AG09319 (cell line): ENCODE results near the gene ATP6AP1.

Source experiments
- DNase-seq: peaks from one replicate; pipeline ENCODE4 v3.0.0-alpha.2; 2010; ENCODE audit warnings: low read depth; ENCODE audit errors: extremely low read depth
- TF ChIP-seq, protein P1 (sequence below): IDR thresholded peaks from 2 replicates; pipeline ENCODE4 v1.5.1; 2011; ENCODE audit warnings: low read depth, mild to moderate bottlenecking, inconsistent platforms, low read length, moderate library complexity

ATP6AP1 gene

DNA sequence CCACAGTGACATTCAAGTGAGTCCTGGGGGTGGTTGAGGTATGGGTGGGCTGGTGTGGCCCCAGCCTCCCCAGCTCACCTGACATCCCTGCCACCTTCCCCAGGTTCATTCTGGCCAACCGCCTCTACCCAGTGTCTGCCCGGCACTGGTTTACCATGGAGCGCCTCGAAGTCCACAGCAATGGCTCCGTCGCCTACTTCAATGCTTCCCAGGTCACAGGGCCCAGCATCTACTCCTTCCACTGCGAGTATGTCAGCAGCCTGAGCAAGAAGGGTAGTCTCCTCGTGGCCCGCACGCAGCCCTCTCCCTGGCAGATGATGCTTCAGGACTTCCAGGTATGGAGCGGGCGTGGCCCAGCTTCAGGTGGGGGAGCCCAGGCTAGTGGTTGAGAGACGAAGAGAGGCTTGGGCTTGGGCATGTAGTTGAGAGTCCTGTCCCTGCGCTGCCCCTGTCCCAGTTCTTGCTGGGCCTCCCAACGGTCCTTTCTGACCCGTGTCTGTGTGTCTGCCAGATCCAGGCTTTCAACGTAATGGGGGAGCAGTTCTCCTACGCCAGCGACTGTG is 6.8 kb downstream of the ATP6AP1 start:
- TF ChIP-seq, protein P1, sequence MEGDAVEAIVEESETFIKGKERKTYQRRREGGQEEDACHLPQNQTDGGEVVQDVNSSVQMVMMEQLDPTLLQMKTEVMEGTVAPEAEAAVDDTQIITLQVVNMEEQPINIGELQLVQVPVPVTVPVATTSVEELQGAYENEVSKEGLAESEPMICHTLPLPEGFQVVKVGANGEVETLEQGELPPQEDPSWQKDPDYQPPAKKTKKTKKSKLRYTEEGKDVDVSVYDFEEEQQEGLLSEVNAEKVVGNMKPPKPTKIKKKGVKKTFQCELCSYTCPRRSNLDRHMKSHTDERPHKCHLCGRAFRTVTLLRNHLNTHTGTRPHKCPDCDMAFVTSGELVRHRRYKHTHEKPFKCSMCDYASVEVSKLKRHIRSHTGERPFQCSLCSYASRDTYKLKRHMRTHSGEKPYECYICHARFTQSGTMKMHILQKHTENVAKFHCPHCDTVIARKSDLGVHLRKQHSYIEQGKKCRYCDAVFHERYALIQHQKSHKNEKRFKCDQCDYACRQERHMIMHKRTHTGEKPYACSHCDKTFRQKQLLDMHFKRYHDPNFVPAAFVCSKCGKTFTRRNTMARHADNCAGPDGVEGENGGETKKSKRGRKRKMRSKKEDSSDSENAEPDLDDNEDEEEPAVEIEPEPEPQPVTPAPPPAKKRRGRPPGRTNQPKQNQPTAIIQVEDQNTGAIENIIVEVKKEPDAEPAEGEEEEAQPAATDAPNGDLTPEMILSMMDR = no peak

DNA sequence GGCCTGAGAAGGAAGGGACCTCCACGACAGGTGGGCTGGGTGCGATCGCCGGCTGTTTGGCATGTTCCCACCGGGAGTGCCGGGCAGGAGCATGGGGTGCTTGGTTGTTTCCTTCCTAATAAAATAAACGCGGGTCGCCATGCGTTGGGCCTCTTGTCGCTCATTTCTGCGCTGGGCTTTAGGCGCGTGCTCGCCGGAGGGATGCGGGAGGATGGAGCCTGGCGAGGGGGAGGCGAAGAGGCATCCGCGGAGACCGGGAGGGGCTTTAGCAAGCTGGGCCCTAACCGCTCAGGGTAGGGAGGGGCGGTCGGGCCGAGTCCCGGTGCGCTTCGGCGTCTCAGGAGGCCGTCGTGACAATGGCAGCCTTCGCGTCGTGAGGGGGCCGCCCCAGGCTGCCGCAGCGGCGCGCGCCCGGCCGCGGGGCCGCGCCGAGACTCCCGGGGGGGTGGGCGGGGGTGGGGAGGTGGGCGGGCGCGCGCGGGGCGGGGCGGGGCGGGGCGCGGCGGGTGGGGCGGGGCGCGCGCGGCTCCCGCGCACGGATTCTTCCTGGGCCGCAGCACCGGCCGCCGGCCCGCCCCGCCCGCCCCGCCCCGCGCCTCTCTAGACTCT is 8.0 kb downstream of the ATP6AP1 start:
- TF ChIP-seq, protein P1 = no peak
- DNase-seq = no peak

More for the DNA sequence above, 6.8 kb downstream of the ATP6AP1 start:
- no peak for DNase-seq

DNA sequence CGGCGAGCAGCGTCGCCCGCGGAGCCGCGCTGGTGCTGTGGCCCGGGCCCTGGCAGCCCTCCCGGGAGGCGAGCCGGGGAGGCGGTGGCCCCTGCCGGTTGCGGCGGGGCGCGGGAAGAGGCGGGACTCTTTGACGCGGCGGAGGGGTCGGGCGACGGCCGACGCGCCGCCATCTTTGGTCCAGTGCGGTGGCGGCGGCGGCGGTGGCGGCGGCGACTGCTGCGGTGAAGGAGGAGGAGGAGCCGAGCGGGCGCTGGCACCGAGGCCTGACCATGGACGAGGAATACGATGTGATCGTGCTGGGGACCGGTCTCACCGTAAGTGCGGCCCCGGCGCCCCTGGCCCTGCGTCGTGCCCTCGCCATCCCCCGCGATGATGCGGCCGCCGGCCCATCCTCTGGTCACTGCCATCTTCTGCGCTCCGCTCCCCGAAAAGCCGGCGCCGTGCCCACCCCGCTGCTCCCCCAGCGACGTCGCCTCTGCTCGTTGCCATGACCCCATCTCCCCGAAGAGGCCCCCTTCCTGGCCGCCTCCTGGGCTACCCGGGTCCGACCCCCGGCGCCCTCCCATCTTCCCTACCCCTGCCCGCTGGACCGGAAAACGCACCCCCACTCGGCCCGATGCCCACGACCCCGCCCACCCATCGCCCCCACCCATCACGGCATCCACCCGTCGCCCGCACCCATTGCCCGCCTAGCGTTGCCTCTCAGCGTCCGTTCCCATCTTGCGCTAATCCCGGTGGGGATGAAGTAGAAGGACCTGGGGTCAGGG is 8.7 kb downstream of the ATP6AP1 start, which contains the start of gene GDI1:
Gene GDI1, plus strand, starts transcription at position 172 of the 770 bp plus-strand sequence. Its CDS starts 101 bp downstream, at position 273.
- no peak for DNase-seq
- TF ChIP-seq, protein P1 = no peak

DNA sequence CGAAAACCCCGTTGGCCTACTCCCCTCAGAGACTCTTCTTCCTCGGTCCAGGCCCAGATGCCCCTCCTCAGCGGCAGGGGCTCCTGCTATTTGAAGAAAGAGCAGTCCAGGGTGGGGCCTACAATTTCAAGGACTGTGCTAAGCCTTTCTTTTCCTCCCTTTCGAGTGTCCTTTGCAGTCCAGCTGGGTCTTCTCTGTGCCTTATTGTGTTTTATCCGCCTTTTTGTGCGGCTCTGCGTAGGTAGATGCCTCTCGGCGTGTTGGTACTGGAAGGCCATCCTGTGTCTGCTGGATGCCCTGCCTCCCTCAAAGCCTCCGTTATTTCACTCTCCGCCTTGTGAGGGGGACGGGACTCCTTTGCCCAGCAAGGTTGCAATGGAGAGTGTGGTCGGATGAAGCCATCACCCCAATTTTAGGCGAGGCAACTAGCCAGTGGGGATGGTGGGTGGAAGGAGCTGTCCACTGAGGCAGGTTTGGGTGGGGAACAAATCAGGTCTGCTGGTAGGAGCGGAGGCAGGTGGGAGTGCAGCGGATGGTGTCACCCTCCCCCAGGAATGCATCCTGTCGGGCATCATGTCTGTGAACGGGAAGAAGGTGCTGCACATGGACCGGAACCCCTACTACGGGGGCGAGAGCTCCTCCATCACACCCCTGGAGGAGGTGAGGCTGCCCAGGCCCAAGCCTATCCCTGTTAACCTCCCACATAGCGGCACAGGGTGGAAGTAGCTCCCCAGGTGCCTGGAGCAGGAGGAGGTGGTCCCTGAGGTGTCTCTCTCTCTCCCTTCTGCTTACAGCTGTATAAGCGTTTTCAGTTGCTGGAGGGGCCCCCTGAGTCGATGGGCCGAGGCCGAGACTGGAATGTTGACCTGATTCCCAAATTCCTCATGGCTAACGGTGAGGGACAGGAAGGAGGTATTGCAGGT is 9.8 kb downstream of the ATP6AP1 start:
- TF ChIP-seq, protein P1 = no peak
- DNase-seq = no peak

DNA sequence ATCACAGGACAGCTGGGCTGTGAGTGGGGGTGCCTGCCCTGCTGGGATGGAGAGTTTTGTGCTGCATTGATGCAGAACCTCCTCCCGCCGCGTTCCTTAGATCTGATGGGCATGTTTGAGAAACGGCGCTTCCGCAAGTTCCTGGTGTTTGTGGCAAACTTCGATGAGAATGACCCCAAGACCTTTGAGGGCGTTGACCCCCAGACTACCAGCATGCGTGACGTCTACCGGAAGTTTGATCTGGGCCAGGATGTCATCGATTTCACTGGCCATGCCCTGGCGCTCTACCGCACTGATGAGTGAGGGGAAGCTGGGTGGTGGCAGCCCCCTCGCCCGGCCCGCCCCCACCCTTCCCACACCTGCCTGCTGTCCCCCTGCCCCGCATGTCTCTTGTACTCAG is 11.4 kb downstream of the ATP6AP1 start:
- no peak for DNase-seq
- TF ChIP-seq, protein P1 = no peak

DNA sequence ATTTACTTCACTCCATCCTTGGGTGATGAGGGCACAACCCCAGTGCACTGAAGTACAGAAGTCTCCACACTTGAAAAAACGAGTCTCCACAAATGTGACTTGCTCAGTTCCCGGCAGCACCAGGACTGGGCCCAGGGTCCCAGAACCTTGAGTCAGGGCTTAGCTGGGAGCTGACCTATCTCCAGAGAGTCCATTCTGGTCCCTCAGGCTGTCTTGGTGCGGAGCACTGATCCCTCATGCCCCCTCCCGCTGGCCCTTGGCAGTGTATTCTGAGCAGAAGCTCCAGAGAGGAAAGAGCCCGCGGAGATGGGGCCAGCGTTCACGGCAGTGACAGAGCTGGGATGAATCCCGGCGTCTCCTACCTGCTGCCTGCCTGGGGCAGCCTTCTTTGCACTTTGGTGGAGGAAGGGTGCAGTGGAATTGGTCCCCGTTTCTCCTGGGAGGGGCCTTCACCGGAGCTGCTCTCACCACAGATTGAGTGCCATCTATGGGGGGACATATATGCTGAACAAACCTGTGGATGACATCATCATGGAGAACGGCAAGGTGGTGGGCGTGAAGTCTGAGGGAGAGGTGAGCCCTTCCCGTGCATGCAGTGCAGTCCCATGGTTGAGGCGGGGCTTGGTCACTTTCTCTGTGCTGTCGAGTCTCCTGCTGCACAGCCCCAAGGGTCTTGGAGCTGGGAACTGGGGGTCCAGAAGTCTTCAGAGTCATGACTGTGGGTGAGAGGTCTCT is 12.3 kb downstream of the ATP6AP1 start:
- TF ChIP-seq, protein P1 = no peak
- DNase-seq = no peak
